Neural progenitor cell (in vitro differentiated cells): Measurements from ENCODE around the gene HS3ST4. TPM values are rescaled to one million over a fixed set of nuclear protein-coding genes. Genes with fewer than 3 reads are reported as not detected.

ENCODE experiments used
- DNase-seq: peaks from one replicate; pipeline ENCODE4 v3.0.0-alpha.2; 2016; ENCODE audit warnings: low spot score
- H2AFZ ChIP-seq: fragments of 200-600 bp; sonication (generic); replicated peaks from 2 replicates; pipeline ENCODE4 v1.6.1; 2016; ENCODE audit warnings: antibody characterized with exemption
- H3F3A ChIP-seq: fragments of 200-600 bp; sonication (generic); 2 replicates; pipeline ENCODE4 v1.6.1; 2016; ENCODE audit warnings: antibody characterized with exemption, low read depth
- H3K27ac ChIP-seq: fragments of 200-600 bp; sonication (generic); 2 replicates; pipeline ENCODE4 v1.5.1; 2016; ENCODE audit warnings: mild to moderate bottlenecking
- H3K27me3 ChIP-seq: fragments of 200-600 bp; sonication (generic); 2 replicates; pipeline ENCODE4 v1.6.1; 2016; ENCODE audit warnings: mild to moderate bottlenecking, moderate library complexity
- H3K36me3 ChIP-seq: fragments of 200-600 bp; sonication (generic); 2 replicates; pipeline ENCODE4 v1.5.1; 2016
- H3K4me1 ChIP-seq: fragments of 200-600 bp; sonication (generic); 2 replicates; pipeline ENCODE4 v1.6.1; 2016; ENCODE audit warnings: mixed run types
- H3K4me2 ChIP-seq: fragments of 200-600 bp; sonication (generic); 2 replicates; pipeline ENCODE4 v1.6.1; 2016
- H3K4me3 ChIP-seq: fragments of 200-600 bp; sonication (generic); 2 replicates; pipeline ENCODE4 v1.5.1; 2016
- H3K79me2 ChIP-seq: fragments of 200-600 bp; sonication (generic); 2 replicates; pipeline ENCODE4 v1.6.1; 2016; ENCODE audit warnings: low read depth
- H3K9ac ChIP-seq: fragments of 200-600 bp; sonication (generic); 2 replicates; pipeline ENCODE4 v1.6.1; 2016
- H3K9me3 ChIP-seq: fragments of 200-600 bp; sonication (generic); 2 replicates; pipeline ENCODE4 v1.5.1; 2016; ENCODE audit warnings: low read depth
- H4K20me1 ChIP-seq: fragments of 200-600 bp; sonication (generic); 2 replicates; pipeline ENCODE4 v1.6.1; 2016; ENCODE audit warnings: low read depth
- H3K27ac Mint-ChIP-seq: 3 replicates; pipeline ENCODE4 v1.8.0; 2021; ENCODE audit warnings: mixed read lengths
- H3K27me3 Mint-ChIP-seq: 2 replicates; pipeline ENCODE4 v1.8.0; 2022; ENCODE audit warnings: low read depth, mild to moderate bottlenecking, inconsistent platforms, moderate library complexity, mixed read lengths; ENCODE audit not compliant: insufficient read depth
- H3K36me3 Mint-ChIP-seq: 3 replicates; pipeline ENCODE4 v1.8.0; 2021; ENCODE audit warnings: mixed read lengths
- H3K4me1 Mint-ChIP-seq: 3 replicates; pipeline ENCODE4 v1.8.0; 2021; ENCODE audit warnings: mixed read lengths
- H3K4me3 Mint-ChIP-seq: 3 replicates; pipeline ENCODE4 v1.8.0; 2021; ENCODE audit warnings: mild to moderate bottlenecking, moderate library complexity, mixed read lengths
- H3K9me3 Mint-ChIP-seq: 3 replicates; pipeline ENCODE4 v1.8.0; 2020; ENCODE audit warnings: mixed read lengths
- CTCF ChIP-seq: fragments of 200-600 bp; sonication (generic); IDR thresholded peaks from 2 replicates; pipeline ENCODE4 v1.5.1; 2017; ENCODE audit warnings: antibody characterized with exemption, mild to moderate bottlenecking
- EZH2 ChIP-seq: fragments of 200-600 bp; sonication (generic); IDR thresholded peaks from 2 replicates; pipeline ENCODE4 v1.6.1; 2017; ENCODE audit warnings: antibody characterized with exemption, mild to moderate bottlenecking, moderate library complexity
- EZH2phosphoT487 ChIP-seq: fragments of 200-600 bp; sonication (generic); IDR thresholded peaks from 2 replicates; pipeline ENCODE4 v1.6.1; 2017; ENCODE audit warnings: antibody characterized with exemption
- total RNA-seq: library from RNA; depleted of rRNA; stranded (reverse); fragments of >200 nt; gene quantifications from 2 replicates; pipeline ENCODE4 v1.2.3, GENCODE V29; 2015; ENCODE audit warnings: low replicate concordance

HS3ST4 gene
- total RNA-seq, 1 donor from 2014 or later: 2.5 TPM

- no peak for DNase-seq
- Histone ChIP-seq H3K4me2 (peak overlapping the region; percentile 18), H2AFZ (no peak overlapping the region), H3K9me3 (no peaks in the 10 kb centered on the region), H3K4me3 (no peak overlapping the region), H4K20me1 (peaks cover 11% of the 10 kb centered on the region), H3K4me1 (peaks cover 20% of the 10 kb centered on the region), H3K36me3 (no peaks in the 10 kb centered on the region), H3K27me3 (no peaks in the 10 kb centered on the region), H3F3A (no peaks in the 10 kb centered on the region), H3K27ac (no peak overlapping the region), H3K79me2 (no peaks in the 10 kb centered on the region), H3K9ac (no peak overlapping the region)
- no peak overlapping the region for H3K27ac Mint-ChIP-seq
- H3K9me3 Mint-ChIP-seq: no peaks in the 10 kb centered on the region
- H3K4me1 Mint-ChIP-seq: peaks cover 18% of the 10 kb centered on the region
- H3K27me3 Mint-ChIP-seq: peaks cover 5% of the 10 kb centered on the region
- no peaks in the 10 kb centered on the region for H3K36me3 Mint-ChIP-seq
- no peak for TF ChIP-seq CTCF
- no peak for TF ChIP-seq EZH2
- TF ChIP-seq EZH2phosphoT487: no peak
- H3K4me3 Mint-ChIP-seq: no peak overlapping the region
Observed at GRCh38 chr16:25751230-25751835, 59.6 kb downstream of the HS3ST4 start.

DNA sequence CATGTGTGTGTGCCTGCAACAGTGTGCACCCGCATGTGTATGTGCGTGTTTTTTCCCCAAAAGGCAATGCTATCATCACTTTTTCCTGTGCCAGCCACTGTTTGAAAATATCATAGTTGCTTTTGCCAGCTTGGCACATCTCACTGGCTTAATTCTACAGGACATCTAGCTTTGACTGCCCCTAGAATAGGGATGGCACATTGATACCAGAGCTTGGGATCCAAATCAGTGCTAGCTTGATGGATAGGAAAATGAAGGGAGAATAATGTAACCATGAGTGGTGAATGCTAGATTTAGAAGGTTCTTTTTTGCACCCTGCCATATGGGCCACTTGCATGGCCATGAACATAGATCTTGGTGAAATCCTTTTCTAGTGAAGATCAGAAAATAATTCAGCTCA is 72.7 kb downstream of the HS3ST4 start:
- no peak overlapping the region for H2AFZ ChIP-seq
- Mint-ChIP-seq H3K4me1 (no peaks in the 10 kb centered on the region), H3K27me3 (peaks cover 3% of the 10 kb centered on the region), H3K9me3 (no peaks in the 10 kb centered on the region), H3K27ac (no peak overlapping the region), H3K4me3 (no peak overlapping the region), H3K36me3 (no peaks in the 10 kb centered on the region)
- H3K9ac ChIP-seq: no peak overlapping the region
- no peaks in the 10 kb centered on the region for H3F3A ChIP-seq
- H3K36me3 ChIP-seq: no peaks in the 10 kb centered on the region
- no peak overlapping the region for H3K27ac ChIP-seq
- H3K27me3 ChIP-seq: no peaks in the 10 kb centered on the region
- no peaks in the 10 kb centered on the region for H3K9me3 ChIP-seq
- no peaks in the 10 kb centered on the region for H4K20me1 ChIP-seq
- no peak for DNase-seq
- H3K4me1 ChIP-seq: no peaks in the 10 kb centered on the region
- H3K4me3 ChIP-seq: no peak overlapping the region
- TF ChIP-seq EZH2phosphoT487: no peak
- no peak for TF ChIP-seq EZH2
- TF ChIP-seq CTCF: no peak
- H3K79me2 ChIP-seq: no peaks in the 10 kb centered on the region
- H3K4me2 ChIP-seq: no peak overlapping the region

- Histone ChIP-seq H3K4me1 (no peaks in the 10 kb centered on the region), H3K27me3 (no peaks in the 10 kb centered on the region), H3K9ac (no peak overlapping the region), H3F3A (no peaks in the 10 kb centered on the region), H3K4me2 (no peak overlapping the region), H3K9me3 (no peaks in the 10 kb centered on the region), H3K36me3 (no peaks in the 10 kb centered on the region), H4K20me1 (no peaks in the 10 kb centered on the region), H2AFZ (no peak overlapping the region), H3K4me3 (no peak overlapping the region), H3K79me2 (no peaks in the 10 kb centered on the region), H3K27ac (no peak overlapping the region)
- no peak for DNase-seq
- no peak overlapping the region for H3K27ac Mint-ChIP-seq
- H3K4me1 Mint-ChIP-seq: no peaks in the 10 kb centered on the region
- H3K27me3 Mint-ChIP-seq: no peaks in the 10 kb centered on the region
- no peaks in the 10 kb centered on the region for H3K36me3 Mint-ChIP-seq
- no peak for TF ChIP-seq EZH2
- no peak for TF ChIP-seq CTCF
- TF ChIP-seq EZH2phosphoT487: no peak
- no peak overlapping the region for H3K4me3 Mint-ChIP-seq
- H3K9me3 Mint-ChIP-seq: no peaks in the 10 kb centered on the region
Observed at GRCh38 chr16:25771216-25771615, 79.5 kb downstream of the HS3ST4 start.
